Muscle layer of duodenum (tissue), 2 donors: ENCODE results near the gene PNPLA3.
"Not testable (repeated sequence)": the region's sequence is repeated elsewhere in the genome, so short reads cannot be mapped to it uniquely, and the experiment has no call there.

Source experiments
- H3K27ac ChIP-seq: one replicate; pipeline ENCODE4 v1.7.0; 2013; ENCODE audit warnings: mild to moderate bottlenecking, low read length
- H3K27me3 ChIP-seq: one replicate; pipeline ENCODE4 v1.7.0; 2013; ENCODE audit warnings: low read depth, mild to moderate bottlenecking, control low read depth, low read length
- H3K36me3 ChIP-seq, 2 donors: one replicate each; pipeline ENCODE4 v1.7.0; 2013; ENCODE audit warnings: low read length in 2 of 2, control low read depth in 1 of 2, mild to moderate bottlenecking in 1 of 2; ENCODE audit not compliant: insufficient read depth in 2 of 2, control insufficient read depth in 1 of 2
- H3K4me1 ChIP-seq, 2 donors: one replicate each; pipeline ENCODE4 v1.7.0; 2013; ENCODE audit warnings: low read length in 2 of 2, mild to moderate bottlenecking in 2 of 2, control low read depth in 1 of 2, moderate library complexity in 1 of 2; ENCODE audit not compliant: insufficient read depth in 2 of 2, control insufficient read depth in 1 of 2
- H3K4me3 ChIP-seq, 2 donors: one replicate each; pipeline ENCODE4 v1.7.0; 2013; ENCODE audit warnings: low read length in 2 of 2, low read depth in 1 of 2, mild to moderate bottlenecking in 1 of 2
- H3K9me3 ChIP-seq, 2 donors: one replicate each; pipeline ENCODE4 v1.7.0; 2013; ENCODE audit warnings: low read length in 2 of 2, control low read depth in 1 of 2, mild to moderate bottlenecking in 1 of 2; ENCODE audit not compliant: control insufficient read depth in 1 of 2
- donor health status: healthy.

PNPLA3 gene

GRCh38 chr22:43892183-43892894 is 31.3 kb upstream of the PNPLA3 start:
- H3K4me3 ChIP-seq, result no peak overlapping the region
- peaks cover 43% of the 10 kb centered on the region for H3K27me3 ChIP-seq
- peaks cover 0 to 9% of the 10 kb centered on the region in 2 donors for H3K4me1 ChIP-seq
- no peaks in the 10 kb centered on the region for H3K36me3 ChIP-seq
- no peaks in the 10 kb centered on the region for H3K9me3 ChIP-seq
- no peak overlapping the region for H3K27ac ChIP-seq

GRCh38 chr22:43893266-43893665 is 30.3 kb upstream of the PNPLA3 start:
- H3K4me1 ChIP-seq, result peaks cover 0 to 9% of the 10 kb centered on the region in 2 donors
- H3K36me3 ChIP-seq, result no peaks in the 10 kb centered on the region
- H3K9me3 ChIP-seq, result no peaks in the 10 kb centered on the region
- peaks cover 43% of the 10 kb centered on the region for H3K27me3 ChIP-seq
- H3K4me3 ChIP-seq, result no peak overlapping the region
- H3K27ac ChIP-seq, result no peak overlapping the region

- Histone ChIP-seq H3K9me3 (no peaks in the 10 kb centered on the region), H3K4me3 (no peak overlapping the region), H3K4me1 (peaks cover 0 to 9% of the 10 kb centered on the region in 2 donors), H3K36me3 (no peaks in the 10 kb centered on the region), H3K27me3 (peaks cover 39% of the 10 kb centered on the region), H3K27ac (no peak overlapping the region)
These were observed 29.5 kb upstream of the PNPLA3 start for GRCh38 chr22:43894122-43894521.

GRCh38 chr22:43895986-43896645 is 27.5 kb upstream of the PNPLA3 start:
- Histone ChIP-seq H3K27ac (no peak overlapping the region), H3K9me3 (no peaks in the 10 kb centered on the region), H3K36me3 (no peaks in the 10 kb centered on the region), H3K4me1 (peaks cover 0 to 6% of the 10 kb centered on the region in 2 donors), H3K27me3 (peaks cover 19% of the 10 kb centered on the region), H3K4me3 (no peak overlapping the region)

GRCh38 chr22:43897751-43898261 is 25.8 kb upstream of the PNPLA3 start:
- Histone ChIP-seq H3K27me3 (peaks cover 6% of the 10 kb centered on the region), H3K36me3 (no peaks in the 10 kb centered on the region), H3K4me3 (no peak overlapping the region), H3K27ac (no peak overlapping the region), H3K9me3 (no peaks in the 10 kb centered on the region), H3K4me1 (no peaks in the 10 kb centered on the region)

- H3K4me1 ChIP-seq, result no peaks in the 10 kb centered on the region
- no peak overlapping the region for H3K4me3 ChIP-seq
- no peak overlapping the region for H3K27ac ChIP-seq
- H3K9me3 ChIP-seq, result no peaks in the 10 kb centered on the region
- no peaks in the 10 kb centered on the region for H3K36me3 ChIP-seq
- H3K27me3 ChIP-seq, result no peaks in the 10 kb centered on the region
These were observed 23.4 kb upstream of the PNPLA3 start for GRCh38 chr22:43900206-43900605.

- H3K27ac ChIP-seq, result no peak overlapping the region
- no peaks in the 10 kb centered on the region for H3K9me3 ChIP-seq
- no peak overlapping the region for H3K4me3 ChIP-seq
- no peaks in the 10 kb centered on the region for H3K27me3 ChIP-seq
- no peaks in the 10 kb centered on the region for H3K36me3 ChIP-seq
- H3K4me1 ChIP-seq, result no peaks in the 10 kb centered on the region
These were observed 21.5 kb upstream of the PNPLA3 start for GRCh38 chr22:43901976-43902643.

- not testable (repeated sequence) for H3K4me3 ChIP-seq, H3K27ac ChIP-seq, H3K36me3 ChIP-seq, H3K4me1 ChIP-seq, H3K27me3 ChIP-seq, H3K9me3 ChIP-seq
These were observed 20.6 kb upstream of the PNPLA3 start for GRCh38 chr22:43903033-43903432.

GRCh38 chr22:43904412-43904811 is 19.2 kb upstream of the PNPLA3 start:
- H3K27me3 ChIP-seq, H3K9me3 ChIP-seq, H3K27ac ChIP-seq, H3K4me1 ChIP-seq, H3K36me3 ChIP-seq, H3K4me3 ChIP-seq: not testable (repeated sequence)

GRCh38 chr22:43905681-43906080 is 17.9 kb upstream of the PNPLA3 start:
- no peak overlapping the region for H3K27ac ChIP-seq
- H3K9me3 ChIP-seq, result no peaks in the 10 kb centered on the region
- H3K4me1 ChIP-seq, result no peaks in the 10 kb centered on the region
- no peaks in the 10 kb centered on the region for H3K36me3 ChIP-seq
- H3K27me3 ChIP-seq, result no peaks in the 10 kb centered on the region
- no peak overlapping the region for H3K4me3 ChIP-seq

- Histone ChIP-seq H3K4me3 (no peak overlapping the region), H3K27me3 (no peaks in the 10 kb centered on the region), H3K9me3 (no peaks in the 10 kb centered on the region), H3K36me3 (no peaks in the 10 kb centered on the region), H3K27ac (no peak overlapping the region), H3K4me1 (no peaks in the 10 kb centered on the region)
These were observed 13.9 kb upstream of the PNPLA3 start for GRCh38 chr22:43909708-43910107.
